HEK293T (cell line): ENCODE measurements around the gene AP1G1.

Source experiments
- CTCF ChIA-PET: fragments of 350-600 bp; formaldehyde crosslinking; extraction: SDS; loops from one replicate; lab custom pipeline; 2021; ENCODE audit warnings: antibody characterized with exemption, inconsistent platforms; lab: Yijun Ruan, JAX
- POLR2A ChIA-PET: fragments of 350-600 bp; formaldehyde crosslinking; extraction: SDS; loops from one replicate; lab custom pipeline; 2020; ENCODE audit warnings: antibody characterized with exemption, inconsistent platforms; lab: Yijun Ruan, JAX
- DNase-seq: peaks from one replicate; pipeline ENCODE4 v3.0.0; 2012; ENCODE audit warnings: mixed read lengths; ENCODE audit errors: extremely low spot score
- ARNT ChIP-seq: fragments of 450-650 bp; IDR thresholded peaks from 2 replicates; pipeline ENCODE4 v1.6.1; 2017; ENCODE audit warnings: mild to moderate bottlenecking
- BHLHE40 ChIP-seq: fragments of 450-650 bp; IDR thresholded peaks from 2 replicates; pipeline ENCODE4 v1.6.1; 2016; ENCODE audit warnings: mild to moderate bottlenecking, moderate library complexity, borderline replicate concordance
- CTBP1 ChIP-seq: fragments of 450-650 bp; IDR thresholded peaks from 2 replicates; pipeline ENCODE4 v1.6.1; 2016; ENCODE audit warnings: borderline replicate concordance
- ELF4 ChIP-seq: fragments of 450-650 bp; IDR thresholded peaks from 2 replicates; pipeline ENCODE4 v1.6.1; 2017; ENCODE audit warnings: antibody characterized with exemption
- FOXA1 ChIP-seq: fragments of 450-650 bp; IDR thresholded peaks from 2 replicates; pipeline ENCODE4 v1.6.1; 2016; ENCODE audit warnings: mild to moderate bottlenecking
- FOXK2 ChIP-seq: fragments of 450-650 bp; IDR thresholded peaks from 2 replicates; pipeline ENCODE4 v1.6.1; 2016; ENCODE audit warnings: mild to moderate bottlenecking
- FOXM1 ChIP-seq: fragments of 450-650 bp; IDR thresholded peaks from 2 replicates; pipeline ENCODE4 v1.6.1; 2017; ENCODE audit warnings: mild to moderate bottlenecking, borderline replicate concordance
- HDGF ChIP-seq: fragments of 450-650 bp; IDR thresholded peaks from 2 replicates; pipeline ENCODE4 v1.6.1; 2017; ENCODE audit warnings: antibody characterized with exemption, borderline replicate concordance
- L3MBTL2 ChIP-seq: fragments of 450-650 bp; conservative IDR thresholded peaks from 2 replicates; pipeline ENCODE4 v1.6.1; 2016; ENCODE audit warnings: mild to moderate bottlenecking
- LEF1 ChIP-seq: fragments of 450-650 bp; IDR thresholded peaks from 2 replicates; pipeline ENCODE4 v1.6.1; 2017; ENCODE audit warnings: mild to moderate bottlenecking, borderline replicate concordance
- NFRKB ChIP-seq: fragments of 450-650 bp; IDR thresholded peaks from 2 replicates; pipeline ENCODE4 v1.6.1; 2016; ENCODE audit warnings: mild to moderate bottlenecking, moderate library complexity
- PKNOX1 ChIP-seq: fragments of 450-650 bp; IDR thresholded peaks from 2 replicates; pipeline ENCODE4 v1.6.1; 2016
- SP1 ChIP-seq: fragments of 450-650 bp; IDR thresholded peaks from 2 replicates; pipeline ENCODE4 v1.6.1; 2017
- SUZ12 ChIP-seq: fragments of 450-650 bp; IDR thresholded peaks from 2 replicates; pipeline ENCODE4 v1.6.1; 2016; ENCODE audit warnings: mild to moderate bottlenecking
- TARDBP ChIP-seq: fragments of 450-650 bp; IDR thresholded peaks from 2 replicates; pipeline ENCODE4 v1.6.1; 2016
- ZNF384 ChIP-seq: fragments of 450-650 bp; IDR thresholded peaks from 2 replicates; pipeline ENCODE4 v1.6.1; 2016

AP1G1 gene

GRCh38 chr16:71775949-71776348, 32.7 kb downstream of the AP1G1 start:
- ChIA-PET CTCF (no interaction called here), POLR2A (no interaction called here)

GRCh38 chr16:71771571-71771970, 37.1 kb downstream of the AP1G1 start:
- no peak for TF ChIP-seq L3MBTL2
- no peak for TF ChIP-seq BHLHE40
- no peak for TF ChIP-seq ARNT
- TF ChIP-seq SUZ12, result no peak
- TF ChIP-seq PKNOX1, result no peak
- no peak for TF ChIP-seq NFRKB
- no peak for TF ChIP-seq ELF4
- no peak for TF ChIP-seq LEF1
- TF ChIP-seq FOXM1, result no peak
- TF ChIP-seq ZNF384, result no peak
- TF ChIP-seq CTBP1, result no peak
- TF ChIP-seq SP1, result no peak
- no peak for TF ChIP-seq FOXA1
- no peak for TF ChIP-seq FOXK2
- no peak for TF ChIP-seq HDGF
- TF ChIP-seq TARDBP, result no peak
- DNase-seq, result no peak
- CTCF ChIA-PET, result no interaction called here
- POLR2A ChIA-PET, result no interaction called here

More at GRCh38 chr16:71775949-71776348, 32.7 kb downstream of the AP1G1 start:
- DNase-seq, result no peak
- TF ChIP-seq ELF4, result no peak
- no peak for TF ChIP-seq CTBP1
- TF ChIP-seq FOXM1, result no peak
- no peak for TF ChIP-seq HDGF

- POLR2A ChIA-PET, result no interaction called here
- TF ChIP-seq FOXK2 (no peak), NFRKB (no peak), ZNF384 (no peak), SUZ12 (no peak)
- DNase-seq, result no peak
- CTCF ChIA-PET, result no interaction called here
Measured at GRCh38 chr16:71769222-71769621, 39.4 kb downstream of the AP1G1 start.

- CTCF ChIA-PET, result no interaction called here
- POLR2A ChIA-PET, result no interaction called here
- TF ChIP-seq ELF4 (no peak), ZNF384 (no peak), TARDBP (no peak), LEF1 (no peak), HDGF (no peak), BHLHE40 (no peak), SUZ12 (no peak), SP1 (no peak), NFRKB (no peak), ARNT (no peak), CTBP1 (no peak), FOXM1 (no peak), PKNOX1 (no peak), FOXK2 (no peak), L3MBTL2 (no peak), FOXA1 (no peak)
- DNase-seq, result no peak
Measured at GRCh38 chr16:71767060-71767900, 41.4 kb downstream of the AP1G1 start.

- CTCF ChIA-PET, result no interaction called here
- no peak for DNase-seq
- POLR2A ChIA-PET, result no interaction called here
- TF ChIP-seq FOXK2 (no peak), ZNF384 (no peak), ELF4 (no peak), ARNT (no peak)
Measured at GRCh38 chr16:71762186-71762585, 46.4 kb downstream of the AP1G1 start.

GRCh38 chr16:71761097-71761496, 47.5 kb downstream of the AP1G1 start:
- DNase-seq, result no peak
- ChIA-PET POLR2A (no interaction called here), CTCF (no interaction called here)
- no peak for TF ChIP-seq CTBP1
- no peak for TF ChIP-seq NFRKB

- ChIA-PET POLR2A (no interaction called here), CTCF (no interaction called here)
- DNase-seq, result no peak
- TF ChIP-seq TARDBP, result no peak
- TF ChIP-seq FOXM1, result no peak
- no peak for TF ChIP-seq FOXA1
- TF ChIP-seq LEF1, result no peak
- no peak for TF ChIP-seq SP1
- no peak for TF ChIP-seq FOXK2
- no peak for TF ChIP-seq HDGF
- no peak for TF ChIP-seq NFRKB
- no peak for TF ChIP-seq BHLHE40
- no peak for TF ChIP-seq ELF4
- TF ChIP-seq ZNF384, result no peak
- no peak for TF ChIP-seq CTBP1
Measured at GRCh38 chr16:71758293-71758760, 50.3 kb downstream of the AP1G1 start.
